DOHH2 (cell line): Measurements from ENCODE around the gene MT1M.
"Not testable (repeated sequence)": the region's sequence is repeated elsewhere in the genome, so short reads cannot be mapped to it uniquely, and the experiment has no call there.

Source experiments
- H3F3A ChIP-seq: fragments of 200-600 bp; sonication (generic), shearing (Covaris generic); 2 replicates; pipeline ENCODE4 v1.6.0; 2016; ENCODE audit warnings: antibody characterized with exemption, mild to moderate bottlenecking; ENCODE audit not compliant: control insufficient read depth, insufficient read depth
- H3K27ac ChIP-seq: fragments of 200-600 bp; sonication (generic); 2 replicates; pipeline ENCODE4 v1.5.1; 2014; ENCODE audit warnings: low read depth, mild to moderate bottlenecking, low read length, moderate library complexity
- H3K27me3 ChIP-seq: fragments of 200-600 bp; sonication (generic); 2 replicates; pipeline ENCODE4 v1.6.1; 2014; ENCODE audit warnings: mild to moderate bottlenecking, low read length, mixed read lengths; ENCODE audit not compliant: control insufficient read depth
- H3K36me3 ChIP-seq: fragments of 200-600 bp; sonication (generic); 2 replicates; pipeline ENCODE4 v1.6.1; 2014; ENCODE audit warnings: mild to moderate bottlenecking, low read length, moderate library complexity, mixed read lengths; ENCODE audit not compliant: control insufficient read depth
- H3K4me1 ChIP-seq: fragments of 200-600 bp; sonication (generic); 2 replicates; pipeline ENCODE4 v1.6.1; 2014; ENCODE audit warnings: mild to moderate bottlenecking, low read length, mixed read lengths; ENCODE audit not compliant: control insufficient read depth
- H3K4me2 ChIP-seq: fragments of 200-600 bp; sonication (generic); 2 replicates; pipeline ENCODE4 v1.6.0; 2014; ENCODE audit warnings: mild to moderate bottlenecking, low read length, moderate library complexity
- H3K4me3 ChIP-seq: fragments of 200-600 bp; sonication (generic); 2 replicates; pipeline ENCODE4 v1.5.1; 2014; ENCODE audit warnings: mild to moderate bottlenecking, low read length, mixed read lengths
- H3K79me2 ChIP-seq: fragments of 200-600 bp; sonication (generic); 2 replicates; pipeline ENCODE4 v1.6.1; 2014; ENCODE audit warnings: mild to moderate bottlenecking, low read length, mixed read lengths; ENCODE audit not compliant: control insufficient read depth
- H3K9me2 ChIP-seq: fragments of 200-600 bp; sonication (generic); replicated peaks from 2 replicates; pipeline ENCODE4 v1.6.1; 2014; ENCODE audit warnings: mild to moderate bottlenecking, low read length, mixed read lengths; ENCODE audit not compliant: control insufficient read depth
- H3K9me3 ChIP-seq: fragments of 200-600 bp; sonication (generic); 2 replicates; pipeline ENCODE4 v1.6.1; 2014; ENCODE audit warnings: antibody characterized with exemption, low read length, mixed read lengths; ENCODE audit not compliant: control insufficient read depth, insufficient read depth
- H4K20me1 ChIP-seq: fragments of 200-600 bp; sonication (generic); 2 replicates; pipeline ENCODE4 v1.6.0; 2014; ENCODE audit warnings: low read depth, mild to moderate bottlenecking, antibody characterized with exemption, low read length, moderate library complexity; ENCODE audit not compliant: control insufficient read depth, insufficient read depth
- CTCF ChIP-seq: fragments of 200-600 bp; sonication (generic); IDR thresholded peaks from one replicate; pipeline ENCODE4 v1.5.1; 2014; ENCODE audit warnings: antibody characterized with exemption, mild to moderate bottlenecking, low read depth, low read length; ENCODE audit not compliant: poor library complexity, severe bottlenecking
- EZH2phosphoT487 ChIP-seq: fragments of 200-600 bp; sonication (generic); IDR thresholded peaks from 2 replicates; pipeline ENCODE4 v1.6.1; 2017; ENCODE audit warnings: borderline replicate concordance, mild to moderate bottlenecking, antibody characterized with exemption, low read length, moderate library complexity, mixed read lengths

Gene MT1M

GRCh38 chr16:56669005-56669839, 36.8 kb downstream of the MT1M start, which contains the start of gene MT1H:
TSS of gene MT1H (plus strand) at chr16:56669814. CDS start at chr16:56669885, 71 bp downstream.
- no peak within 1 kb of the TSS for H3K4me2 ChIP-seq
- H3K79me2 ChIP-seq, result no peaks in the 10 kb centered on the region
- no peaks in the 10 kb centered on the region for H3F3A ChIP-seq
- H3K9me3 ChIP-seq, result no peaks in the 10 kb centered on the region
- TF ChIP-seq EZH2phosphoT487, result no peak
- no peak for TF ChIP-seq CTCF
- no peaks in the 10 kb centered on the region for H4K20me1 ChIP-seq
- H3K36me3 ChIP-seq, result no peaks in the 10 kb centered on the region
- no peaks in the 10 kb centered on the region for H3K9me2 ChIP-seq
- H3K4me1 ChIP-seq, result no peaks in the 10 kb centered on the region
- H3K27ac ChIP-seq, result no peak within 1 kb of the TSS
- peaks cover 77% of the 10 kb centered on the region for H3K27me3 ChIP-seq
- no peak within 1 kb of the TSS for H3K4me3 ChIP-seq

- Histone ChIP-seq H3K4me2 (no peak overlapping the region), H3K79me2 (no peaks in the 10 kb centered on the region), H3K27me3 (peaks cover 70% of the 10 kb centered on the region), H3K27ac (no peak overlapping the region), H3K4me1 (no peaks in the 10 kb centered on the region), H3F3A (no peaks in the 10 kb centered on the region), H3K9me2 (no peaks in the 10 kb centered on the region), H3K9me3 (no peaks in the 10 kb centered on the region), H3K36me3 (no peaks in the 10 kb centered on the region), H3K4me3 (no peak overlapping the region), H4K20me1 (no peaks in the 10 kb centered on the region)
- TF ChIP-seq CTCF (no peak), EZH2phosphoT487 (no peak)
Observed at GRCh38 chr16:56669840-56670619, 37.6 kb downstream of the MT1M start.

GRCh38 chr16:56670620-56670934, 38.1 kb downstream of the MT1M start:
- no peak overlapping the region for H3K4me3 ChIP-seq
- no peaks in the 10 kb centered on the region for H3K9me2 ChIP-seq
- TF ChIP-seq EZH2phosphoT487 (no peak), CTCF (no peak)
- no peaks in the 10 kb centered on the region for H3K79me2 ChIP-seq
- H3K9me3 ChIP-seq, result no peaks in the 10 kb centered on the region
- H3K4me1 ChIP-seq, result no peaks in the 10 kb centered on the region
- H3F3A ChIP-seq, result no peaks in the 10 kb centered on the region
- H3K27ac ChIP-seq, result no peak overlapping the region
- H3K4me2 ChIP-seq, result no peak overlapping the region
- H3K36me3 ChIP-seq, result no peaks in the 10 kb centered on the region
- H4K20me1 ChIP-seq, result no peaks in the 10 kb centered on the region
- peaks cover 74% of the 10 kb centered on the region for H3K27me3 ChIP-seq

- H3K4me1 ChIP-seq, H3F3A ChIP-seq, H3K27ac ChIP-seq, H4K20me1 ChIP-seq, H3K4me3 ChIP-seq, H3K79me2 ChIP-seq, H3K9me3 ChIP-seq, H3K9me2 ChIP-seq, H3K4me2 ChIP-seq, H3K36me3 ChIP-seq: not testable (repeated sequence)
- peaks cover 80% of the 10 kb centered on the region for H3K27me3 ChIP-seq
Observed at GRCh38 chr16:56671691-56672090, 39.2 kb downstream of the MT1M start.

GRCh38 chr16:56672171-56672570, 39.7 kb downstream of the MT1M start:
- H4K20me1 ChIP-seq, H3K4me3 ChIP-seq, H3K27ac ChIP-seq, H3K79me2 ChIP-seq, H3K9me2 ChIP-seq, H3K36me3 ChIP-seq, H3K4me2 ChIP-seq, H3K4me1 ChIP-seq, H3K9me3 ChIP-seq, H3F3A ChIP-seq: not testable (repeated sequence)
- H3K27me3 ChIP-seq, result peaks cover 81% of the 10 kb centered on the region
